HG03196 (cell line): ENCODE results near the gene SMIM43.
"Not testable (repeated sequence)": the region's sequence is repeated elsewhere in the genome, so short reads cannot be mapped to it uniquely, and the experiment has no call there.

Experiments used
- ATAC-seq: cut with Tn5 transposase; IDR thresholded peaks from one replicate; pipeline ENCODE4 v1.9.1; 2021; ENCODE audit not compliant: unreplicated experiment

Gene SMIM43

DNA sequence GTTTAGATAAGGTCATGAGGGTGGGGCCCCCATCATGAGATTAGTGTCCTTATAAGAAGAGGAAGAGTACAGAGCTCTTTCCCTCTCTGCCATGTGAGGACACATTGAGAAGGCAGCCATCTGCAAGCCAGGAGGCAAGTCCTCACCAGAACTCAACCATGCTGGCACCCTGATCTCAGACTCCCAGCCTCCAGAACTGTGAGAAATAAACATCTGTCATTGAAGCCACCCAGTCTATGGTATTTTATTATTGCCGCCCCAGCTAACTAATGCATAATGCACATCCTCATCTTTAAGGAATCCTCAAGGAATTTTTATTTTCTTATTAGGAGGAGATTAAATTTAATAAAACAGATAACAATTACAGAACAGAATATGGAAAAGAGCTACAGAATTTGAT lies 19.4 kb upstream of the SMIM43 start:
- no peak for ATAC-seq

DNA sequence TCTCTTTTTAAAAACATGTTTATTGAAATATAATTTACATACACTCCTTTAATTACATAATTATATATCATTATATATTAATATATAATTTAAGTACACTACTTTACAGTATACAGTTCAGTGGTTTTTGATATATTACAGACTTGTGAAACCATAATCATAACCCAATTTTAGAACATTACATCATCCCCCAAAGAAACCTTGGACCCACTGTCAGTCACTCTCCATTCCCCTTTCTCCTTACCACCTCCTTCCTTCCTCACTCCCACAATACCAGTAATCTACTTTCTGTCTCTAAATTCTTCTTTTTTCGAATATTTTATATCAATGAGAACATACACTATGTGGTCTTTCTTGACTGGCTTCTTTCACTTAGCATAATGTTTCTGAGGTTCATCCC lies 18.2 kb upstream of the SMIM43 start:
- ATAC-seq, result no peak

DNA sequence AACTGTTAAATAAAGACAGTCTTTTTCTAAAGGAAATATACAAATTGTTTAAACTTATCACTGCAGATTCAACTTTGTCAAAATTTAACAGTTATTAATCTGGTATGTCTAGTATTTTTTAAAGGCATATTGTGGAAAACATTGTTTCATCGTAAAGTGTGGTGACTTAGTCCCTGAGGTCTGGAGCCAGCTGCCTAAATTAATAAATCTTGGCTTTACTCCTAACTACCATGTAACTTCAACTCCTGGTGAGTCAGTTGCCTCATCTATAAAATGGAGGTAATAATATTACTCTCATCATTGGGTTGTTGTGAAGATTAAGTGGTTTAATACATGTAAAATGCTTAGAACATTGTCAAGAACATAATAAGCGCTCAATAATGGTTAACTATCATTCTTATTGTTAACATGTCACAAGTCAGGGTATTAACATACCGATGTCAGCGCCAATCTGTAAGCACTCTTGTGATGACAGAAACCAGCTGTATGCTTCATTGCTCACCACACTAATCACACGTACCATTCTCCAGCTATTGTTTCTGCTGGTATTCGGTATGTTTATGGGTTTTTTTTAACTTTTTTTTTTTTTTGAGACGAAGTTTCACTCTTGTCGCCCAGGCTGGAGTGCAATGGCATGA lies 14.1 kb upstream of the SMIM43 start:
- no peak for ATAC-seq

DNA sequence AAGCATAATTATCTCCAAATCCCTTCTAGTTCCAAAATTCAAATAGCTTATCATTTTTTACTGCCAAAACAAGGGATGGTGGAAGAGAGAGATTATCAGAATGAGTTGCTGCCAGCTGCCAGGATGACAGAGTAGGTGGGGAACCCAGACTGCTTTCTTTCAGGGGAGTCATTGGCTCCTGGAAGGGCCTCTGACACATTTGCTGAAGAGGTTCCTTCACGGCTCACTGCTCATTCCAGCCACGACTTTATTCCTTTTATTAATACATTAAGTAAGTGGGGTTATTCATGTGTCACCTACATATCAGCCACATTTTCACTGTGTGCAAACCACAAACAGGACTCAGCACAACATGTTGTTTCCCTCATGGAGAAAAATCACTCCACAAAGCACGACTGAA lies 12.7 kb upstream of the SMIM43 start:
- ATAC-seq, result peak; percentile 61

DNA sequence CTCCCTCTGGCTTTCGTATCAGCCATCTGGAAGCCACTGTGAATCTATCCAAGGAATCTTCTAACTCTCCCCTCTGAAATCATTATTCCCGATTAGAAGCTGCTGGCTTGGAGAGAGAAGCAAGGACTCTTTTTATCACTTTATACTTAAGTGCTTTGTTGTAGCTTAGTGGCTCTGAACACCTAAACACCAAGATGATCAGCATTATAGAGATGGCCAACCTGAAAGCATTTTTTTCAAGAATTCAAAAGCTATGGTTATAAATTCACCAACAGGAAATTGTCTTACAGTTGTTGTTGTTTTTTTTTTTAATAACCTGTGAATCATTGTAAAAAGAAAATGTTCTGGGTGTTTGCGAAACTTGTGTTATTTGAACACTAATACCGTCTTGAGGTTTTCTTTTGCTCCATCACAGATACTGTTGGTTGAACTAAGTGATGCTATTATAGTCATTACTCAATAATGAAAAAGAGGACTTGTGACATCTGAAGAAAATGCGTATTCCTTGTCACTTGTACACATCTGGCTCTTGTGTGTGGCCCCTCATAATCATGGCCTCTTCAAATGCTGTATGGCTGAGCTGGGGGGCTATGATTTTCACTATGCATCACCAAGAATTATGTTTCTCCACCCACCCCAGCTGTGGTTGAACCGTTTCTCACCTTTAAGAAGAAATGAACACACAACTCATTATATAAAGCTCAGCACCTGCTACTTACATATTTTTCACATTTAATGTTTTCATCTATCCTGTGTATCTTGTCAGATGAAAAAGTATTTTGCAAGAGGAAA lies 11.8 kb upstream of the SMIM43 start:
- no peak for ATAC-seq

DNA sequence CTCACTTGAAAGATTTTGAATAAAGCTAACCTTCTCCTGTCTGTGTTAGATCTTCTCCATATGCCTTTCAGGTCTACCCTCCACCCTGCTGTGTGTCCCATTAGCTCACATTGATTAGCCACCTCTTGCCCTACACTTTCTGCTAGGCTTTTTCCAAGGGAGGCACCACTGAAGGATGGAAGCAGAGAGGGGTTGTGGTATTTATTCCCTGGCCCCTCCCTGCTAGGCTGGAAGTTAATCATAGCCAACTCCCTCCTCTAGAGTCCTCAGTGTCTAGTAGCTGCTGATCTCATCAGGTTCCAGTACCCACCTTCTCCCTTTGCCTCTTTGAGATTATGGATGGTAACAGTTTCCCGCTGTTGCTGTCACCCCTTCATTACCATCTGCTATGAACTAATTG lies 8.9 kb upstream of the SMIM43 start:
- no peak for ATAC-seq

DNA sequence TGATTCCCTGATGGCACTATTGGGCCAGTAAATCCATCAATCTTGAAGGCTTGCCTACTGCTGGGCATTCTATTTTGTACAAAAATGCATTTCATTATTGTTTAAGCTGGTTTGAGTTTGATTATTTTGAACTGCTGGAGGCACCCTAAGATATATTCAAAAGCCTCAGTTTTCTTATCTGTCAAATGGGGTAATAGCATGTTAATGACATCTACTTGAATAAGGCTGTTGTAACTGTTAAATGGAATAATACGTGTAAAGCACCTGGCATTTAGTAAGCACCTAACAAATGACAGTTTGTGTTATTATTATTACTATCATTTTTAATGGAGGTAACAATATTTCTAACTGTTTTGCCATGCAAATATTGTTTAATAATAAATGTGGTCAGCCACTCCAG lies 6.9 kb upstream of the SMIM43 start:
- ATAC-seq, result no peak

DNA sequence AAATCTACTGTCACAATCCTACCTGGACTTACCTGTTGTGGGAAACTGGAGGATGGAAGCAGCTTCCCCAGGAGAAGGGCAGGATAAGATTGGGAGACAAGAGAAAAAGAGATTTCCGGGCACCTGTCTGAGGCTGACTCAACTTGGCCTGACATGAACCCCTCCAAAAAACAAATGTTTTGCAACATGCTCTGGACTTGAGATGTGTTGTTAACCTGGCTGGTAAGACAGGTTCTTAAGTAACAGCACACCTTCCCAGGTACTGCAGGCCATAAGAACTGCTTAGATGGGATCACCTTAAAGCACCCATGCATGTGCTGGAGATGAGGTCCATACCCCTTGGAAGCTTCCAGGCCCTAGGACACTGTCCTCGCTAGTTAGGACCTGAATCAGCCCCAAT lies 4.4 kb upstream of the SMIM43 start:
- ATAC-seq, result no peak

DNA sequence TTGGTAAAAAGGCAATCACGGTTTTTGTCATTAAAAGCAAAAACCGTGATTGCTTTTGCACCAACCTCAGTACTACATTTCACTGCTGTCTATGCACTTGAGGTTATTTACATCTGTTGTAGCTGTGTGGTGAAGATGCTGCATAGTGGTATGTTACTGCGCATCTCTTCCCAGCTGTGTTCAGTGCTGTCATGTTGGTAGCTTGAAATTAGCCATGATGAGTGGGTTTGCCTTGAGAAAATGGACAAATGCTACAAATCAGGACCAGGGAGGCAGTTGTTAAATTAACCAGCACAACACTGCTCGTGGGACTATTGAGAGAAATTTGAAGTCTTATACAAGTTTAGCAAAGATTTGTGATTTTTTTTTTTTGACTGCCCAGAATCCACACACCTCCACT lies 2.2 kb upstream of the SMIM43 start:
- no peak for ATAC-seq

DNA sequence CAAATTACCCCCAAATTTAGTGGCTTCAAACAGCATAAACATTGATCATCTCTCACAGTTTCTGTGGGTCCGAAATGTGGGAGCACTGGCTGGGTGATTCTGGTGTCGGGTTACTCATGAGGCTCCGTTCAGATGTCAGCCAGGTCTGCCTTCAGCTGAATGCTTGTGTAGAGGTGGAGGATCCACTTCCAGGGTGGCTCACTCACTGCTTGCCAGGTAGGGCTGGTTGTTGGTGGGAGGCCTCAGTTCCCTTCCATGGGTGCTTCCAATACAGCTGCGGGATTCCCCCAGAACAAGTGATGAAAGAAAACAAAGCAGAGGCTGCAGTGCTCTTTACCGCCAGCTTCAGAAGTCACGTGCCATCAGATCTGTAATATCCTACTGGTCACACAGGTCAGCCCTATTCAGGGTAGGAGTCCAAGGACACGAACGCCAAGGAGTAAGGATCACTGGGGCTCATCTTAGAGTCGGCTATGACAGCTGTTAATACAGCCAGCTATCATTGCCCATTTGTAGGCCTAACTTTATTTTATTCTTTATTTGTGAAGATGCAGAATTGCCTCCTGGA lies 1.1 kb upstream of the SMIM43 start:
- ATAC-seq, result no peak

DNA sequence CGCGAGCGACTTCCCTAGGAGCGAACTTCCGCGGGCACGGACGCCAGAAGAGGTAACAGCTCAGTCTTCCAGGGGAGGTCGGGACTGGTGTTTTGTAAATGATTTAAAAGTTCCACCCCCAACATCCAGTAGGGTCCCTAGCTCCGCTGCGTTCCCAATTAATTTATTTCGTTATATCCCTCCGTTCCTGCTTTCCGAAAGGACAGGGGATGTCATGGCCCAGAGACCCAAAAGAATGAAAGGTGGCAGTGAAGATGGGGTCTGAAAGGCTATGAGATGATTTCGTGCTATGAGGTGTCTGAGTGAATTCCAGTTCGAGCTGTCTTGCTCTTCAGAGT lies 373 bp upstream of the SMIM43 start:
- no peak for ATAC-seq

DNA sequence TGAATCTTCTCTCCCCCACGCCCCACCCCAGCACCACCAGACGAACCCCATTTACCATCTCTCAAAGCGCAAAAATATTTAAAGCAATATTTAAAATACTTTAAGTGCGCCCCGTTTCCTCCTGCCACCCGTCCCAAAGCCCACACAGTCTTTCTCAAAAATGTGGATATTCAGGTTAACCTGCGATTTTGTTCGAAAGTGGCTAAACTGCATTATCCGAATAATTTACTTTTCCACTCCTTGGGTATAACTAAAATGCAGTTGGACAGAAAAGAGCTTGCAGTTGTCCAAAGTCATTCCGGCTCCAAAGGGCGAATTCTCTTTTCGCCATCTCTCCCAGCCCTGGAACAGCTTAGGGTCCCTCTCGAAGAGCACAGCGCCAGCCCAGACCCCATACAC lies 662 bp downstream of the SMIM43 start:
- ATAC-seq, result no peak

DNA sequence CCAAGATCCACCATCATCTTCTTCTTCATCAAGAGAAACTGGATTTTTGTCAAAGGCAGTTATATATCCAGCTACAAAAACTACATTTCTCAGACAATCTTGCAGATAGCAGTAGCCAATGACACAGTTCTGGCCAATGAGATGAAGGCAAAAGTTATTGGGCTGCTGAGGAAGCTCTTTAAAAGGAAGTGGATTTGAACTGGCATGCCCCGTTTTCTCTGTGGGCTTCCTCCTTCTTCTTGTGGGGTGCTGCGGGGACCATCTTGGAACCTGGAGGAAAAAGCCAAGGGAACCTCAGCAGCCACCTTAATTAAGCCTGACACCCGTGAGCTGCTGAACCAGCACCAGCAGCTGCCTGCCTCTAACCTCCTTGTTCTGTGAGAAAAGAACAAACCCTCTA lies 4.8 kb downstream of the SMIM43 start:
- ATAC-seq, result no peak

DNA sequence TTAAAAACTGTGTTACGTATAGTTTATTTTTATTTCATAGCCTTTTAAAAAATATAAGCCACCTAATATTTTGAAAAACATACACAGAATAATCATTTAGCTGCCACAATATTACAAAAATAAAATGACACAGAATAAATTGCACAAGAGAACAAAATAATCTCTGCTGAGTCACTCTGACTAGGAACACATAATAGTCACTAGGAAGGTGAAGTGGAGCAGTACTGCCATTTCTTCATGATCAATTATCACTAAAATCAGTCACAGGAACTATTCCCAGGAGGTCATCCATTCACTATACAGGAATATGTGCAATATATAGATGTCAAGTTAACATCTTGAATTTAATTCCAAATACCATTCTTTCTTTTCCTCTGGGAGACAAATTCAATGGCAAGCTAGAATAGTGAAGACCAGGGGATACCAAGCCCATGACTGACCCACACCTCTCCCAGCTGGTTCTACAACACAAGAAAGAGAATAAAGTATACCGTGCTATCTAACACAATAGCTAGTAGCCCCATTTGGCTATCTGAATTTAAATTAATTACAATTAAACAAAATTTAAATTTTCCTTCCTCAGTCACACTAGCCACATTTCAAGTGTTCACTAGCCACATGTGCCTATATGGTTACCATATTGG lies 5.9 kb downstream of the SMIM43 start:
- no peak for ATAC-seq

DNA sequence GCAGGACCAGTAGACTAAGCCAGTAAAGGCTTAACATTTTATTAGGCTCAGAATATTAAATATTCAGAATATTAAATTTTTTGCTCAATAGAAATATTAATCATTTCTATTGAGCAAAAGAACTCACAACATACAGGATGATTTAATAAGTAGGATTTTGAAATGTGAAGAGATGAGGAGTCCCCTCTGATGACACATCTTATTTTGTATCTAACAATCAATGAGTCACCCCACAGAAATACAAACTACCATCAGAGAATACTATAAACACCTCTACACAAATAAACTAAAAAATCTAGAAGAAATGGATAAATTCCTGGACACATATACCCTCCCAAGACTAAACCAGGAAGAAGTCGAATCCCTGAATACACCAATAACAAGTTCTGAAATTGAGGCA lies 12.8 kb downstream of the SMIM43 start:
- ATAC-seq, result not testable (repeated sequence)

DNA sequence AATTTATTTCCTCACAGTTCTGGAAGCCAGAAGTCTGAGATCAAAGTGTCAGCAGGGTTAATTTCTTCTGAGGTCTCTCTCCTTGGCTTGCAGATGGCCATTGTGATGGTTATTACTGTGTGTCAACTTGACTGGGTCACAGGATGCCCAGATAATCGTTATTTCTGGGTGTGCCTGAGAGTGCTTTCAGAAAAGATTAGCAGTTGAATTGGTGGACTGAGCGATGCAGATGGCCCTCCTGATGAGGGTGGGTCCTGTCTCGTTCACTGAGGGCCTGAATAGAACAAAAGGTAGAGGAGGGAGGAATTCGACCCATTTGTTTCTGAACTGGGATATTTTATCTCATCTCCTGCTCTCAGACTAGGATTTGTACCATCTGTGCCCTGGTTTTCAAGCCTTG lies 15.7 kb downstream of the SMIM43 start:
- ATAC-seq, result no peak

DNA sequence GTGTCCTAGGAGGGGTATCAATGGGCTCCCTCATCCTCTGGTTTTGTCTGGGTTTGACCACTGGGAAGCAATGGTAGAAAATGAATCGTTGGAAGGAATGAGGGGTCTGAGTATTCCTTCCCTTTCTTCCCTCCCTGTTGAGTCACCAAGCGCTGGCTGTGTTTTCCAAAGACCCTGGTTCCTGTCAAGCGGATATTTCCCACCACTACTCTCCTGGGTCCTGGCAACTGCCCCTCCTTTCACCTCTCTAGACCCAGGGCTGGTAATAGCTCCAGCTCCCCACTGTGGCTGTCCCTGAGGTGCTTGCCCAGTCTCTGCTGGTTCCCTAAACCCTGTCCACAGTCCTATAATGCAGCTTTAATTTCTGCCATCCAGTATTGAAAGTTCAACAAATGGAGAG lies 22.2 kb downstream of the SMIM43 start:
- no peak for ATAC-seq

DNA sequence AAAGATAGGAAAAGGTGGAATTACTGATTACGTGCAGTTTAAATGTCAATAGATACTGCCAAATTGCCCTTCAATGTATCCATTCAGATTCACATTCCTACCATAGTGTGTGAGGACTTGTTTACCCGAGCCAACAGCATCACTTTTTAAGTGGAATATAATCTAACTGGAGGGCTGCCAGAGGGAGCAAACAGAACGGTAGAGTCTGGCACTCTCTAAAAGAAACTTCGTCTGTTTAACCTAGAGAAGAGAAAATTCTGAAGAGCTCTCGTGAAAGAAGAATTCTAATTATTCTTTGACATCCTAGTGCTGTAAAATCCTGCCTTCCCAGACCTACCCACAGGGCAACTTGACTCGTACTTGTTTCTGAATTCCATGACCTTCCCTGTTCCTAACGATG lies 23.2 kb downstream of the SMIM43 start:
- no peak for ATAC-seq

DNA sequence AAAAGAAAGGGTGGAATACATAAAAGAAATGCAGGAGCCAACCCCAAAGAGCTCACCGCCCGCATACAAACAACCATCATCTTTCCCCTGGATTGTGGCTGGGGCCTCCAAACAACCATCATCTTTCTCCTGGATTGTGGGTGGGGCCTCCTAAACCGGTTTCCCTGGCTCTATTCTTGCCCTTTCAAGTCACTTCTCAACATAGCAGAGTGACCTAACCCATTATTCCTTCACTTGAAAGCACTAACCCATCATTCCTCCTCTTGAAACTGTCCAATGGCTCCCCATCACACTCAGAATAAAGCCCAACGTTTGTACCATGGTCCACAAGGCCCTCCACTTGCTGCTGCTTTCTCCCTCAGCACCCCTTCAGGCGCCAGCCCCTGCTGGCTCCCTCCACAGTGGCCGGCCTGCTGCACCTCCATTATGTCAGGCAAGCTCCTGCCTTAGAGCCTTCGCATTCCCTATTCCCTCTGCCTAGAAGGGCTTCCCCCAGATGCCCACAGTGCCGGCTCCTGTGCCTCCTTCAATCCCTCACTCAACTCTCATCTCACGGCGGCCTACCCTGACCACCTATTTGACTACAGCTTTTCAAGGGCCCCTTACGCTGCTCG lies 24.1 kb downstream of the SMIM43 start:
- no peak for ATAC-seq

DNA sequence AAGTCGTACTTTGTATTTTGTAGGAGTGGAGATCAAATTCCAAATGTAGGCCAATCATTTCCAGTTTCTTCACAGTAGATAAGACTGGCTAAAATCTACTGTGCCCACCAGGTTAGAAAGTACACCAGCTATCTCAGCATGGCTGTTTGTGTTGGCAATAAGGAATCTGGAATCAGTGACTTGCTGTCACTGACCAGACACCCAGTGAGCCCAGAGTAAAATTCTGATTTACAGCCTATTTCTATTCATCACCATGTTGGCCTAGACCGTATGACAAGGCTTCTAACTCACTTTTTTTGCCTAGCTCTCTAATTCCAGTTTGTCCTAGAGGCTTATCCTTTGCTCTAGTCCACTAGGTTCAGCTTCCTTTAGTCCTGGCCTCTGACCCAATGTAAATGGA lies 25.4 kb downstream of the SMIM43 start:
- ATAC-seq, result no peak

DNA sequence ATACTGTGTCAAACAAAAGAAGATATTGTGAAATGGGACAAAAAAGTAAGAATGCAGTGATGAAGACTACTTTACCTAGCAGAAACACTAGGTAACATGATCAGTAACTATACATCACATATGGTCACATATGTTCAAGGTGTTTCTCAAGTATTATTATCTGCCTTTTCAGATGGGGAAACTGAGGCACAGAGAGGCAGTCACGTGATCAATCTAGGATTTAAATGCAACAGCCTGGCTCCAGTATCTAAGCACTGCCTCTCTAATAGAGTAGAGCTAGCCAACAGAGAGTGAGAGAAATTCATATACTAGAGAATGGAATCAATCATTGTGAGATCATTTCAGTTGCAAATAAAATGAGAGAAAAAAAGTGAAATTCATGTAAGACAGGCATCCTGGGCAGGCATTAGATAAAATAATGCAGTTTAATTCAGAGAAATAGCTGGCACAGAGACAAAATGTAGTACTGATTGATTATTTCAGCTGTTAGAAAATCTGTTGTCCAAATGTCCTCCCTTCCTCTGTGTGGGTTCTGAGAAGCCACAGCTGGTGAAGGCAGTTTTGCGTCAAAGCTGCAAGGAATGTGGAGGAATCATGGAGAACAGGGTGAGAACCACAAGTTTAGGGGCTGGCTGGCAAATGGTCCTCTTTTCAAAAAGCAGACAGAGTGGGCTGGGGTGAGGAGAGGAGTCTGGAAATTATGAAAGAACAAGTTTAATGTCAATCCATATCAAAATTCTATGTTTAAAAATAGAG lies 26.0 kb downstream of the SMIM43 start:
- ATAC-seq, result no peak
